ENCODE results near the gene AKAP1. TPM values are rescaled to one million over a fixed set of nuclear protein-coding genes. Genes with fewer than 3 reads are reported as not detected.

AKAP1 gene
- total and polyA plus RNA-seq, 4 donors = 31.3 to 58.5 (median 39.8) TPM

DNA sequence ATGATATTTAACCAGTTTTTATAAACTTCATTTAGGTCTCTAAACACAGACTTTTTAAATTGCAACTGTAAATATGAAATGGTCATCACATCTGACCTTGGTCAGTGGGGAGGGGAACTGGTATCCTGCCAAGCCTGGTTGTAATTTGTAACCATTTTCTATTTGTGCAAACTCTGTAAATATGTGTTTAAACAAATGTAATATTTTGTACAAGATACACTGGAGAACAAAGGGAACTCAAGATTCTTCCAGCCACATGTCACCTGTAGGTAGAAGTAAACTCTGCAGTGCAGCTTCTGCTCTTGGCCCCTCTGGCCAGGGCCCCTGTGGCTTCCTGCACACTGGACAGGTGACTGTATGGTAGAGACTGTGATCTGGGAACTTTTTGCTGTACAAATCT lies 35.8 kb downstream of the AKAP1 start:
- H3K27ac ChIP-seq (ENCODE audit: low read depth in 1 of 2, low read length in 2 of 2) = no peak overlapping the region
- no peak for DNase-seq (ENCODE audit: low spot score)
- no peak overlapping the region for H3K9ac ChIP-seq (ENCODE audit: low read depth in 1 of 2, low read length in 2 of 2)
- H3K9me3 ChIP-seq (ENCODE audit: control insufficient read depth in 4 of 4, low read length in 3 of 4) = no peaks in the 10 kb centered on the region
- no peaks in the 10 kb centered on the region for H3K27me3 ChIP-seq (ENCODE audit: control insufficient read depth in 4 of 4, insufficient read depth in 4 of 4, low read length in 3 of 4)
- H3K4me1 ChIP-seq (ENCODE audit: control insufficient read depth in 4 of 4, insufficient read depth in 4 of 4, low read length in 3 of 4) = peaks cover 0 to 13% (median 3%) of the 10 kb centered on the region in 4 donors
- no peak overlapping the region for H3K4me3 ChIP-seq (ENCODE audit: low read depth in 1 of 3, low read length in 3 of 3)
- peaks cover 11 to 72% (median 45%) of the 10 kb centered on the region in 4 donors for H3K36me3 ChIP-seq (ENCODE audit: control insufficient read depth in 4 of 4, insufficient read depth in 3 of 4, low read depth in 1 of 4, low read length in 3 of 4)
- TF ChIP-seq NR2F2 (IDR thresholded peaks at IDR 0.05) = no peak
- TF ChIP-seq FOXA2 (IDR thresholded peaks at IDR 0.05) = no peak
- no peak for TF ChIP-seq EGR1 (IDR thresholded peaks at IDR 0.05; ENCODE audit: low read depth in 2 of 2)
- TF ChIP-seq HNF4G (IDR thresholded peaks at IDR 0.05) = no peak
- TF ChIP-seq FOXA1 (IDR thresholded peaks at IDR 0.05) = no peak
- no peak for TF ChIP-seq RAD21 (IDR thresholded peaks at IDR 0.05)
- TF ChIP-seq HNF4A (conservative IDR thresholded peaks at IDR 0.05) = no peak
- TF ChIP-seq, protein P1, sequence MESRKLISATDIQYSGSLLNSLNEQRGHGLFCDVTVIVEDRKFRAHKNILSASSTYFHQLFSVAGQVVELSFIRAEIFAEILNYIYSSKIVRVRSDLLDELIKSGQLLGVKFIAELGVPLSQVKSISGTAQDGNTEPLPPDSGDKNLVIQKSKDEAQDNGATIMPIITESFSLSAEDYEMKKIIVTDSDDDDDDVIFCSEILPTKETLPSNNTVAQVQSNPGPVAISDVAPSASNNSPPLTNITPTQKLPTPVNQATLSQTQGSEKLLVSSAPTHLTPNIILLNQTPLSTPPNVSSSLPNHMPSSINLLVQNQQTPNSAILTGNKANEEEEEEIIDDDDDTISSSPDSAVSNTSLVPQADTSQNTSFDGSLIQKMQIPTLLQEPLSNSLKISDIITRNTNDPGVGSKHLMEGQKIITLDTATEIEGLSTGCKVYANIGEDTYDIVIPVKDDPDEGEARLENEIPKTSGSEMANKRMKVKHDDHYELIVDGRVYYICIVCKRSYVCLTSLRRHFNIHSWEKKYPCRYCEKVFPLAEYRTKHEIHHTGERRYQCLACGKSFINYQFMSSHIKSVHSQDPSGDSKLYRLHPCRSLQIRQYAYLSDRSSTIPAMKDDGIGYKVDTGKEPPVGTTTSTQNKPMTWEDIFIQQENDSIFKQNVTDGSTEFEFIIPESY (IDR thresholded peaks at IDR 0.05) = no peak
- TF ChIP-seq YY1 (IDR thresholded peaks at IDR 0.05) = no peak
- TF ChIP-seq JUND (IDR thresholded peaks at IDR 0.05) = no peak
- no peak for TF ChIP-seq RXRA (IDR thresholded peaks at IDR 0.05)
- no peak for TF ChIP-seq SP1 (IDR thresholded peaks at IDR 0.05)
- TF ChIP-seq, protein P2, sequence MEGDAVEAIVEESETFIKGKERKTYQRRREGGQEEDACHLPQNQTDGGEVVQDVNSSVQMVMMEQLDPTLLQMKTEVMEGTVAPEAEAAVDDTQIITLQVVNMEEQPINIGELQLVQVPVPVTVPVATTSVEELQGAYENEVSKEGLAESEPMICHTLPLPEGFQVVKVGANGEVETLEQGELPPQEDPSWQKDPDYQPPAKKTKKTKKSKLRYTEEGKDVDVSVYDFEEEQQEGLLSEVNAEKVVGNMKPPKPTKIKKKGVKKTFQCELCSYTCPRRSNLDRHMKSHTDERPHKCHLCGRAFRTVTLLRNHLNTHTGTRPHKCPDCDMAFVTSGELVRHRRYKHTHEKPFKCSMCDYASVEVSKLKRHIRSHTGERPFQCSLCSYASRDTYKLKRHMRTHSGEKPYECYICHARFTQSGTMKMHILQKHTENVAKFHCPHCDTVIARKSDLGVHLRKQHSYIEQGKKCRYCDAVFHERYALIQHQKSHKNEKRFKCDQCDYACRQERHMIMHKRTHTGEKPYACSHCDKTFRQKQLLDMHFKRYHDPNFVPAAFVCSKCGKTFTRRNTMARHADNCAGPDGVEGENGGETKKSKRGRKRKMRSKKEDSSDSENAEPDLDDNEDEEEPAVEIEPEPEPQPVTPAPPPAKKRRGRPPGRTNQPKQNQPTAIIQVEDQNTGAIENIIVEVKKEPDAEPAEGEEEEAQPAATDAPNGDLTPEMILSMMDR (IDR thresholded peaks at IDR 0.05; ENCODE audit: low read depth, low read length, missing input control) = no peak
- TF ChIP-seq TAF1 (conservative IDR thresholded peaks at IDR 0.05) = no peak
- TF ChIP-seq, protein P3, sequence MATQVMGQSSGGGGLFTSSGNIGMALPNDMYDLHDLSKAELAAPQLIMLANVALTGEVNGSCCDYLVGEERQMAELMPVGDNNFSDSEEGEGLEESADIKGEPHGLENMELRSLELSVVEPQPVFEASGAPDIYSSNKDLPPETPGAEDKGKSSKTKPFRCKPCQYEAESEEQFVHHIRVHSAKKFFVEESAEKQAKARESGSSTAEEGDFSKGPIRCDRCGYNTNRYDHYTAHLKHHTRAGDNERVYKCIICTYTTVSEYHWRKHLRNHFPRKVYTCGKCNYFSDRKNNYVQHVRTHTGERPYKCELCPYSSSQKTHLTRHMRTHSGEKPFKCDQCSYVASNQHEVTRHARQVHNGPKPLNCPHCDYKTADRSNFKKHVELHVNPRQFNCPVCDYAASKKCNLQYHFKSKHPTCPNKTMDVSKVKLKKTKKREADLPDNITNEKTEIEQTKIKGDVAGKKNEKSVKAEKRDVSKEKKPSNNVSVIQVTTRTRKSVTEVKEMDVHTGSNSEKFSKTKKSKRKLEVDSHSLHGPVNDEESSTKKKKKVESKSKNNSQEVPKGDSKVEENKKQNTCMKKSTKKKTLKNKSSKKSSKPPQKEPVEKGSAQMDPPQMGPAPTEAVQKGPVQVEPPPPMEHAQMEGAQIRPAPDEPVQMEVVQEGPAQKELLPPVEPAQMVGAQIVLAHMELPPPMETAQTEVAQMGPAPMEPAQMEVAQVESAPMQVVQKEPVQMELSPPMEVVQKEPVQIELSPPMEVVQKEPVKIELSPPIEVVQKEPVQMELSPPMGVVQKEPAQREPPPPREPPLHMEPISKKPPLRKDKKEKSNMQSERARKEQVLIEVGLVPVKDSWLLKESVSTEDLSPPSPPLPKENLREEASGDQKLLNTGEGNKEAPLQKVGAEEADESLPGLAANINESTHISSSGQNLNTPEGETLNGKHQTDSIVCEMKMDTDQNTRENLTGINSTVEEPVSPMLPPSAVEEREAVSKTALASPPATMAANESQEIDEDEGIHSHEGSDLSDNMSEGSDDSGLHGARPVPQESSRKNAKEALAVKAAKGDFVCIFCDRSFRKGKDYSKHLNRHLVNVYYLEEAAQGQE (IDR thresholded peaks at IDR 0.05) = no peak
- TF ChIP-seq, protein P4, sequence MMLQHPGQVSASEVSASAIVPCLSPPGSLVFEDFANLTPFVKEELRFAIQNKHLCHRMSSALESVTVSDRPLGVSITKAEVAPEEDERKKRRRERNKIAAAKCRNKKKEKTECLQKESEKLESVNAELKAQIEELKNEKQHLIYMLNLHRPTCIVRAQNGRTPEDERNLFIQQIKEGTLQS (IDR thresholded peaks at IDR 0.05) = no peak
- no peak for TF ChIP-seq GABPA (IDR thresholded peaks at IDR 0.05 in 1 of 2, conservative IDR thresholded peaks at IDR 0.05 in 1 of 2)
- TF ChIP-seq, protein P5, sequence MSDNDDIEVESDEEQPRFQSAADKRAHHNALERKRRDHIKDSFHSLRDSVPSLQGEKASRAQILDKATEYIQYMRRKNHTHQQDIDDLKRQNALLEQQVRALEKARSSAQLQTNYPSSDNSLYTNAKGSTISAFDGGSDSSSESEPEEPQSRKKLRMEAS (IDR thresholded peaks at IDR 0.05) = no peak
